Thyroid gland (tissue), 4 donors: ENCODE results near the gene LRFN2. TPM values are rescaled to one million over a fixed set of nuclear protein-coding genes. Genes with fewer than 3 reads are reported as not detected.
A peak's percentile ranks its signal among the peaks of the same experiment; 100 is the strongest.

Source experiments
- DNase-seq, 2 donors: peaks; one replicate each; pipeline ENCODE4 v3.0.0-alpha.2; 2019
- H3K27ac ChIP-seq, 3 donors: fragments of 200-600 bp; sonication (generic); 1 replicate in 2 of 3; 2 replicates in 1 of 3; pipeline ENCODE4 v1.5.1; 2016 to 2019; ENCODE audit warnings: mild to moderate bottlenecking in 1 of 3, moderate library complexity in 1 of 3
- H3K27me3 ChIP-seq: fragments of 200-600 bp; sonication (generic); one replicate; pipeline ENCODE4 v1.5.1; 2019
- H3K36me3 ChIP-seq, 2 donors: fragments of 200-600 bp; sonication (generic); one replicate each; pipeline ENCODE4 v1.5.1; 2016 to 2019
- H3K4me1 ChIP-seq, 2 donors: fragments of 200-600 bp; sonication (generic); one replicate each; pipeline ENCODE4 v1.5.1; 2017 to 2019
- H3K4me3 ChIP-seq, 3 donors: fragments of 200-600 bp; sonication (generic); replicated peaks in 1 of 3; 1 replicate in 2 of 3; 2 replicates in 1 of 3; pipeline ENCODE4 v1.5.1; 2016; ENCODE audit warnings: mild to moderate bottlenecking in 1 of 3
- H3K9me3 ChIP-seq: fragments of 200-600 bp; sonication (generic); one replicate; pipeline ENCODE4 v1.5.1; 2017
- CTCF ChIP-seq, 6 experiments: fragments of 200-600 bp in 3 of 6; fragments of 450-650 bp in 3 of 6; sonication (generic) in 3 of 6; IDR thresholded peaks; one replicate each; pipeline ENCODE4 v1.5.1; 2016 to 2019; ENCODE audit warnings: antibody characterized with exemption in 6 of 6, mild to moderate bottlenecking in 2 of 6, inconsistent platforms in 1 of 6, moderate library complexity in 1 of 6
- POLR2A ChIP-seq, 2 donors: fragments of 450-650 bp; IDR thresholded peaks; one replicate each; pipeline ENCODE4 v1.6.1; 2017; ENCODE audit warnings: antibody characterized with exemption in 2 of 2, mild to moderate bottlenecking in 2 of 2, moderate library complexity in 1 of 2
- WGBS, 2 donors: methylation state at CpG; one replicate each; pipeline ENCODE4 v1.1.5; 2017; 5-methylcytosine and 5-hydroxymethylcytosine counted together
- intact Hi-C: fragments of 100-400 bp; cut with DNase I; formaldehyde crosslinking; loops from one replicate; pipeline ENCODE4 v1.15.1; 2023
- total RNA-seq, 4 donors: library from RNA; depleted of rRNA; stranded (reverse); fragments of >200 nt; gene quantifications; one replicate each; pipeline ENCODE4 v1.2.3, GENCODE V29; 2016

The LRFN2 gene
- total RNA-seq, 4 donors from 2014 or later: 0.13 TPM; not detected in 3

GRCh38 chr6:40425192-40425919, 161.8 kb downstream of the LRFN2 start:
- DNase-seq: no peak
- no peak overlapping the region for H3K4me3 ChIP-seq
- TF ChIP-seq POLR2A (IDR thresholded peaks at IDR 0.05) (no peak), CTCF (IDR thresholded peaks at IDR 0.05) (no peak)
- WGBS, 2 donors: 76 to 91% methylated on average over 4 of the region's 4 CpGs
- intact Hi-C loops: no loop called here
- no peaks in the 10 kb centered on the region for H3K9me3 ChIP-seq
- no peaks in the 10 kb centered on the region for H3K4me1 ChIP-seq
- H3K27me3 ChIP-seq: no peaks in the 10 kb centered on the region
- no peak overlapping the region for H3K27ac ChIP-seq
- H3K36me3 ChIP-seq: no peaks in the 10 kb centered on the region

- Histone ChIP-seq H3K27ac (no peak overlapping the region), H3K9me3 (no peaks in the 10 kb centered on the region), H3K4me3 (no peak overlapping the region), H3K27me3 (no peaks in the 10 kb centered on the region), H3K4me1 (no peaks in the 10 kb centered on the region), H3K36me3 (no peaks in the 10 kb centered on the region)
- no peak for TF ChIP-seq CTCF (IDR thresholded peaks at IDR 0.05)
- TF ChIP-seq POLR2A (IDR thresholded peaks at IDR 0.05): no peak
- WGBS, 2 donors: 69 to 90% methylated on average over 1 of the region's 1 CpG
- intact Hi-C loops: no loop called here
- DNase-seq: no peak
Measured at GRCh38 chr6:40422046-40422445, 165.1 kb downstream of the LRFN2 start.

- TF ChIP-seq POLR2A (IDR thresholded peaks at IDR 0.05): no peak
- TF ChIP-seq CTCF (IDR thresholded peaks at IDR 0.05): no peak
- intact Hi-C loops: no loop called here
- no peak for DNase-seq
- H3K4me1 ChIP-seq: no peaks in the 10 kb centered on the region
- WGBS, 2 donors: 87 to 89% methylated on average over 17 of the region's 17 CpGs
- no peak overlapping the region for H3K27ac ChIP-seq
- no peaks in the 10 kb centered on the region for H3K9me3 ChIP-seq
- H3K27me3 ChIP-seq: no peaks in the 10 kb centered on the region
- H3K4me3 ChIP-seq: no peak overlapping the region
- H3K36me3 ChIP-seq: no peaks in the 10 kb centered on the region
Measured at GRCh38 chr6:40419946-40420728, 167.0 kb downstream of the LRFN2 start.

GRCh38 chr6:40419377-40419776, 167.8 kb downstream of the LRFN2 start:
- no peak for TF ChIP-seq CTCF (IDR thresholded peaks at IDR 0.05)
- no peak for TF ChIP-seq POLR2A (IDR thresholded peaks at IDR 0.05)
- Histone ChIP-seq H3K9me3 (no peaks in the 10 kb centered on the region), H3K27me3 (no peaks in the 10 kb centered on the region), H3K27ac (no peak overlapping the region), H3K4me3 (no peak overlapping the region), H3K4me1 (no peaks in the 10 kb centered on the region), H3K36me3 (no peaks in the 10 kb centered on the region)
- intact Hi-C loops: no loop called here
- WGBS, 2 donors: 81 to 90% methylated on average over 1 of the region's 1 CpG
- peak in 1 of 2 donors; percentile 51 for DNase-seq

- Histone ChIP-seq H3K36me3 (no peaks in the 10 kb centered on the region), H3K27ac (no peak overlapping the region), H3K9me3 (no peaks in the 10 kb centered on the region), H3K4me1 (no peaks in the 10 kb centered on the region), H3K4me3 (no peak overlapping the region), H3K27me3 (no peaks in the 10 kb centered on the region)
- no peak for DNase-seq
- 94 to 100% methylated on average over 4 to 6 of the region's 9 CpGs for WGBS, 2 donors
- intact Hi-C loops: no loop called here
- TF ChIP-seq CTCF (IDR thresholded peaks at IDR 0.05) (no peak), POLR2A (IDR thresholded peaks at IDR 0.05) (no peak)
Measured at GRCh38 chr6:40417031-40417430, 170.1 kb downstream of the LRFN2 start.
